ENCODE results near the gene GOLGA1. TPM values are rescaled to one million over a fixed set of nuclear protein-coding genes. Genes with fewer than 3 reads are reported as not detected.

GOLGA1 gene
- total and polyA plus RNA-seq, 9 of the 15 experiments (the other 6 are each of a cell fraction or from before 2014, with no cell fraction given), result 2.9 to 15.9 (median 8.5) TPM

- H3K4me2 ChIP-seq (ENCODE audit: insufficient read depth, low read length), result peak overlapping the region; percentile 4; the same call in 1 of the 2 replicates
- no peaks in the 10 kb centered on the region for H4K20me1 ChIP-seq (replicated peaks; ENCODE audit: control insufficient read depth, insufficient read depth, low read length)
- no peaks in the 10 kb centered on the region for H3K9me3 ChIP-seq (replicated peaks; ENCODE audit: control insufficient read depth, insufficient read depth, low read depth, low read length)
- peak; percentile 35 for TF ChIP-seq NFIC (IDR thresholded peaks at IDR 0.05)
- TF ChIP-seq DEAF1 (CRISPR knock-in tag; IDR thresholded peaks at IDR 0.05), result 0 out of 2 replicates have a peak, but pooled peaks have one; percentile 12
- peak; percentile 22; the same call in 1 of the 2 replicates for TF ChIP-seq VEZF1 (CRISPR knock-in tag; IDR thresholded peaks at IDR 0.05)
- no peak for TF ChIP-seq SMARCB1 (IDR thresholded peaks at IDR 0.05; ENCODE audit: insufficient read length, low read depth)
- TF ChIP-seq SIRT6 (IDR thresholded peaks at IDR 0.05; ENCODE audit: low read depth, low read length), result no peak
- 0 out of 4 replicates have a peak, but pooled peaks of 1 of the 2 experiments have one; percentile 38 for TF ChIP-seq TEAD1 (CRISPR knock-in tag; IDR thresholded peaks at IDR 0.05)
- TF ChIP-seq ZNF584 (CRISPR knock-in tag; IDR thresholded peaks at IDR 0.05; ENCODE audit: low read depth), result 0 out of 2 replicates have a peak, but pooled peaks have one; percentile 27
- TF ChIP-seq CSDE1 (IDR thresholded peaks at IDR 0.05), result 0 out of 4 replicates have a peak, but pooled peaks of 1 of the 2 experiments have one; percentile 40
- TF ChIP-seq ZNF318 (IDR thresholded peaks at IDR 0.05; ENCODE audit: borderline replicate concordance in 1 of 2, low read depth in 1 of 2), result 0 out of 4 replicates have a peak, but pooled peaks of 1 of the 2 experiments have one; percentile 43
- intact Hi-C loops (cut with micrococcal nuclease), result loop anchor here (2.0 kb wide), 1 partner anchor 179 kb away; the partner anchor contains the start of gene SCAI
- H3K9ac ChIP-seq (ENCODE audit: insufficient read depth in 1 of 2, low read depth in 2 of 2, low read length in 2 of 2), result no peak overlapping the region
- H3K27me3 ChIP-seq (ENCODE audit: control insufficient read depth in 2 of 2, insufficient read depth in 2 of 2, low read length in 2 of 2), result no peaks in the 10 kb centered on the region
- FAIRE-seq, result no peak
- H3K4me1 ChIP-seq (replicated peaks in 1 of 2; ENCODE audit: control insufficient read depth in 2 of 2, insufficient read depth in 2 of 2, low read length in 2 of 2), result peaks cover 10 to 31% of the 10 kb centered on the region in 2 experiments
- H3K4me3 ChIP-seq, result no peak overlapping the region
- in situ Hi-C loops (cut with MboI), result no loop called here
- no peaks in the 10 kb centered on the region for H3K9me1 ChIP-seq (ENCODE audit: control insufficient read depth, insufficient read depth, low read length)
- no peaks in the 10 kb centered on the region for H3K79me2 ChIP-seq (ENCODE audit: control insufficient read depth, insufficient read depth, low read length)
- BruUV-seq (replicated peaks), result no TSS peak
- peaks cover 8% of the 10 kb centered on the region for H3K36me3 ChIP-seq (ENCODE audit: control insufficient read depth, insufficient read depth, low read length)
- 30% methylated on average over 2 of the region's 2 CpGs for WGBS (ENCODE audit: insufficient coverage, low coverage, missing lambda C conversion rate)
- DNase-seq (ENCODE audit: extremely low read depth in 1 of 4, low spot score in 3 of 4), result peak in 1 of 4 experiments; percentile 12
- H2AFZ ChIP-seq (ENCODE audit: low read depth, low read length), result 0 out of 2 replicates have a peak overlapping the region, but pooled peaks have one; percentile 20
- ATAC-seq, result no peak
- peak overlapping the region; percentile 55 for H3K27ac ChIP-seq (ENCODE audit: extremely low read depth, low read depth, low read length)
- ChIA-PET CTCF (ENCODE audit: low intra/inter-chr PET ratio) (no interaction called here), POLR2A (interaction anchor here (1.2 to 1.8 kb wide), 4 partner anchors 10 to 56 kb away, joined by 3 to 8 read pairs (median 5); partner anchors contain the start of gene GOLGA1)
Measured at GRCh38 chr9:124964056-124964455, 23.2 kb upstream of the GOLGA1 start.
